Parathyroid adenoma (tissue), 2 donors: ENCODE results near the gene NCAPH2.
A peak's percentile ranks its signal among the peaks of the same experiment; 100 is the strongest.

Source experiments
- H2AFZ ChIP-seq: fragments of 300-600 bp; sonication (generic); one replicate; pipeline ENCODE4 v1.7.0; 2017; ENCODE audit warnings: antibody characterized with exemption, mild to moderate bottlenecking
- H3K27ac ChIP-seq: fragments of 300-600 bp; sonication (generic); one replicate; pipeline ENCODE4 v1.7.0; 2017
- H3K27me3 ChIP-seq: fragments of 300-600 bp; sonication (generic); one replicate; pipeline ENCODE4 v1.7.0; 2017; ENCODE audit warnings: low read length; ENCODE audit not compliant: control insufficient read depth, insufficient read depth
- H3K36me3 ChIP-seq: fragments of 300-600 bp; sonication (generic); one replicate; pipeline ENCODE4 v1.7.0; 2017; ENCODE audit warnings: low read length; ENCODE audit not compliant: control insufficient read depth, insufficient read depth
- H3K4me1 ChIP-seq: fragments of 300-600 bp; sonication (generic); one replicate; pipeline ENCODE4 v1.7.0; 2017; ENCODE audit warnings: control low read depth
- H3K4me2 ChIP-seq: fragments of 300-600 bp; sonication (generic); one replicate; pipeline ENCODE4 v1.7.0; 2017; ENCODE audit warnings: low read length
- H3K4me3 ChIP-seq: fragments of 300-600 bp; sonication (generic); one replicate; pipeline ENCODE4 v1.7.0; 2017; ENCODE audit warnings: low read depth, low read length
- H3K79me2 ChIP-seq: fragments of 300-600 bp; sonication (generic); one replicate; pipeline ENCODE4 v1.7.0; 2017; ENCODE audit warnings: control low read depth
- H3K9ac ChIP-seq: fragments of 300-600 bp; sonication (generic); one replicate; pipeline ENCODE4 v1.7.0; 2017; ENCODE audit warnings: mild to moderate bottlenecking
- H3K9me3 ChIP-seq: fragments of 300-600 bp; sonication (generic); one replicate; pipeline ENCODE4 v1.7.0; 2017; ENCODE audit warnings: low read length; ENCODE audit not compliant: control insufficient read depth
- CTCF ChIP-seq: fragments of 300-600 bp; sonication (generic); IDR thresholded peaks from one replicate; pipeline ENCODE4 v1.7.0; 2017; ENCODE audit warnings: antibody characterized with exemption, mild to moderate bottlenecking
- donor health status: primary hyperparathyroidism.

The NCAPH2 gene

DNA sequence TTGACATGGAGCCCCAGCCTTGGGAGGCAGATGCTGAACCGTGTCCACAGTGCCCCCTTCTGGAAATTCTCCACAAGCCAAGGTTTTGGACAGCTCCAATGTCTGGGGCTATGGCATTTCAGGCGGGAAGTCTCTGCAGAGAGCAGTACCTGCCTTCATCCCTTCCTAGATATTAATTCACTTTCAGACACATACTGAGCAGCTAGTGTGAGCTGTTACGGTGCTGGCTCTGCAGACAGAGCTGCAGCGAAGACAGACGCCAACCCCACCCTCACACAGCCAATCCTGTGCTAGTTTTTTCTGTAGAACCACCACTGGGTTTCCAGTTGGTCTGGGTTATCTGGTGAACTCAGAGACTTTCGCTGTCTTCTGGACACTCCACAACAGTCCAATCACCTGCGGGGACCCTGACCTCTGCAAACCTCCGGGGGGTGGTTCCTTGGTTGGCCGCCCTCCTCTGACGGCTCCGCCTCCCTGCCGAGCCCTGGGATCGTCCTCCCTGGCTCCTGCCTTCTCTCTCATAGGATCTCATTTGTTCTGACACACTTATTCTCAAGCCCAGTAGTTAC lies 9.6 kb upstream of the NCAPH2 start:
- no peak for TF ChIP-seq CTCF
- H3K27ac ChIP-seq, result no peak overlapping the region

GRCh38 chr22:50500452-50500851 lies 7.6 kb upstream of the NCAPH2 start:
- H2AFZ ChIP-seq, result no peak overlapping the region
- H3K4me1 ChIP-seq, result no peaks in the 10 kb centered on the region
- no peak for TF ChIP-seq CTCF
- no peak overlapping the region for H3K4me2 ChIP-seq
- no peak overlapping the region for H3K4me3 ChIP-seq
- H3K27me3 ChIP-seq, result no peaks in the 10 kb centered on the region
- H3K79me2 ChIP-seq, result no peaks in the 10 kb centered on the region
- H3K36me3 ChIP-seq, result no peaks in the 10 kb centered on the region
- no peak overlapping the region for H3K9ac ChIP-seq
- no peak overlapping the region for H3K27ac ChIP-seq
- H3K9me3 ChIP-seq, result no peaks in the 10 kb centered on the region

More for the DNA sequence above, 9.6 kb upstream of the NCAPH2 start:
- no peaks in the 10 kb centered on the region for H3K27me3 ChIP-seq
- H3K4me1 ChIP-seq, result no peaks in the 10 kb centered on the region
- H2AFZ ChIP-seq, result peak overlapping the region; percentile 66
- H3K4me2 ChIP-seq, result no peak overlapping the region
- no peaks in the 10 kb centered on the region for H3K9me3 ChIP-seq
- H3K79me2 ChIP-seq, result no peaks in the 10 kb centered on the region
- H3K36me3 ChIP-seq, result no peaks in the 10 kb centered on the region
- H3K9ac ChIP-seq, result no peak overlapping the region
- no peak overlapping the region for H3K4me3 ChIP-seq

- Histone ChIP-seq H3K4me2 (no peak overlapping the region), H3K27ac (no peak overlapping the region), H3K9ac (no peak overlapping the region), H2AFZ (no peak overlapping the region), H3K4me1 (no peaks in the 10 kb centered on the region), H3K4me3 (no peak overlapping the region), H3K9me3 (no peaks in the 10 kb centered on the region), H3K27me3 (no peaks in the 10 kb centered on the region), H3K79me2 (no peaks in the 10 kb centered on the region), H3K36me3 (no peaks in the 10 kb centered on the region)
- TF ChIP-seq CTCF, result no peak
Measured at GRCh38 chr22:50502096-50502495, 5.9 kb upstream of the NCAPH2 start.

DNA sequence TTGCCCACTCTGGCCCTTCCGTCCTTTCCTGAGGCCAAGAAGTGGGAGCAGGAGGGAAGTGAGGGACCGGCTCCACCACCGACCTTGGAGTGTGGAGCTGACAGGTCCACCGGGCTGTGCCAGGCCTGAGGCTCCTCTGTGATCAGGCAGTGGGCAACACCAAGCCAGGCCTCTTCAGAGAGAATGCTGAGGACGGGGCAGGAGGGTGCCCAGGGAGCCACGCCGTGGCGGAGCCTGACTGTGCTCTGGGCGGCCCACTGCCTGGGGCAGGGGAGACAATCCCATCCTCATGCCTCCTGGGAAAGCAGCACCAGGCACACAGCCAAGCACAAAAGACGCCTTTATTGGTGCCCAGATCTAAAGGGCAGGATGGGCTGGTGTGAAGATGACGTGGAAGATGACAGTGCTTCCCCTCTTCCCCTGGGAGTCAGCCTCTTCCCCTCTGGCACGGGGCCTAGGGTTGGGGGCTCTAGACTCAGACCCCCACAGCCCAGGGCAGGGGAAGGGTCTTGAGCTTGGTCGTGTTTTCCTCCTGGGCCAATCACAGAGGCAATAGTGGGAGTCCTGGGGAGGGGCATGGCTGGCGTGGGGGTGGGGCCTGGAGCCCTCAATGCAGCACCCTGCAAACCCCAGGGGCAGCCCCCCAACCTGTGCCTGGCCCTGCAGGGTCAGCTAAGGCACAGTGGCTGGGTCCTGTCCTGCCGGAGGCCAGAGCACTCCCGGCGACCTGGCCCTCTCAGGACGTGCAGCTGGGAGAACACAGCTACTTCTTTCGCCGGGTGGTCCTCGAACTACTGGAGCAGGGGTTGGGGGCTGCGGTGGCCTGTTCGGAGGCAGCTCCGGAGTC lies 5.2 kb upstream of the NCAPH2 start:
- no peak overlapping the region for H2AFZ ChIP-seq
- H3K27me3 ChIP-seq, result no peaks in the 10 kb centered on the region
- H3K27ac ChIP-seq, result no peak overlapping the region
- H3K9ac ChIP-seq, result no peak overlapping the region
- H3K4me3 ChIP-seq, result no peak overlapping the region
- H3K79me2 ChIP-seq, result no peaks in the 10 kb centered on the region
- H3K9me3 ChIP-seq, result no peaks in the 10 kb centered on the region
- no peaks in the 10 kb centered on the region for H3K36me3 ChIP-seq
- no peak for TF ChIP-seq CTCF
- no peak overlapping the region for H3K4me2 ChIP-seq
- no peaks in the 10 kb centered on the region for H3K4me1 ChIP-seq
